Activated CD4-positive, CD25-positive, alpha-beta regulatory T cell treated with anti-CD3 and anti-CD28 coated beads, Interleukin-2, amount 50 U/mL, for 24 hours (primary cell): ENCODE results near the gene AIP.
"Not testable (repeated sequence)": the region's sequence is repeated elsewhere in the genome, so short reads cannot be mapped to it uniquely, and the experiment has no call there.

ENCODE experiments used
- ATAC-seq, 2 donors: fragments of 150-1000 bp; cut with Tn5 transposase; one replicate each; pipeline ENCODE4 v1.10.0; 2021; ENCODE audit warnings: mild to moderate bottlenecking in 1 of 2, moderate library complexity in 1 of 2

AIP gene

DNA sequence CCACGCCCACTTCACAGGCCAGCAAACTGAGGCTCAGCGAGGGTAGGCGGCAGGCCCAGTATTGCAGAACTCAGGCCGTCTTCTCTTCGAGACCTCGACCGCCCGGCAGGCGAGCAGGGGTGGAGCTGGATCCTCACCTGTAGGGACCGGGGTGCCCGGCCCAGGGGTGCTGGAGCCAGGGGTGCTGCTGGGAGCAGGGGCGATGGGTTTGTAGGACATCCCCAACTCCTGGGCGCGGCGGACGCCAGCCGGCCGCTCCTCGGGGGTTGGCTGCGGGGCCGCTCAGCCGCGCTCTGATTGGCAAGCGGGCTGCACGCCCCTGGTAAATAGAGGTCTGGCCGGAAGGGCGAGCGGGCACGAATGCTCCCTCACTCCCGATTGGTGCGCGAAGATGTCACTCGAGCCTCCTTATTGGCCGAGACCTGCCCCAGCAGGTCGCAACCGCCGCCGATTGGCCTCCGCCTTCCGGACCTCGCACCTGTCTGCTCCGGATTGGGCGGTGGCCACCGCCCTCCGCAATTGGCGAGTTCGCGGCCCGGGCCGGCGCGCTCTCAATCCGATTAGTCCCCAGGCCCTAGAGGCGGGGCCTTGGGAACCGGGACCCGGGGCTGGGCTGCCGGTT, 25.1 kb downstream of the AIP start, which contains the start of gene CDK2AP2:
Gene CDK2AP2 (minus strand): TSS at position 299 of the 622 bp plus-strand sequence. CDS start 80 bp downstream, at position 219.
- peak; percentile 78 for ATAC-seq

DNA sequence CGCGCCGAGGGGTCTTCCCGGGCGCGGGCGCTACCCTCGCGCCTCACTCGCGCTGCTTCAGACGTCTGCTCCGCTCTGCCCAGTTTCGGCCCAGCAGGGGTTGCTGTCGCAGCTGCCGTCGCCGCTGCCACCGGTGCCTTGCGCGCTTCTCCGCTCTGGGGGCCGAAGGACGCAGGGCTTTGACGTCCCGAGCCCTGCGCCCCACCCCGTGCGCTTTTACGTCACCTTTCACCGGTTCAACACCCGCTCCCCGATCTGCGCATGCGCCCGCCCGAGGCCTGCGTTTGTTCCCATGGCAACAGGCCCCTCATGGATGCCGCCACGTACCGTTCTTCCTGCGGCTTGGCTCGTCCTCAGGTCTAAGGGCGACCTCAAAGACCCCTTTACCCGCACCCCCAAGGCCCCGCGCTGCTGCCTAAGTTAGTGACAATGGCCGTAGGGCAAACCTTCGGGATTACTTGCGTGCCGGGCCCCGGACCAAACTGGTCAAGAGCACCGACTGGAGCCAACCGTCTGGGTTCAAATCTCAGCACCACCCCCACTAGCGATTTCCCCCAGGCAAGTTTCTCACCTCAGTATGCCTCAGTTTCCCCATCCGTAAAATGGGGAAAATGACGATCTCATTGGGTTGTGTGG, 25.8 kb downstream of the AIP start:
- peak; percentile 32 to 42 for ATAC-seq

DNA sequence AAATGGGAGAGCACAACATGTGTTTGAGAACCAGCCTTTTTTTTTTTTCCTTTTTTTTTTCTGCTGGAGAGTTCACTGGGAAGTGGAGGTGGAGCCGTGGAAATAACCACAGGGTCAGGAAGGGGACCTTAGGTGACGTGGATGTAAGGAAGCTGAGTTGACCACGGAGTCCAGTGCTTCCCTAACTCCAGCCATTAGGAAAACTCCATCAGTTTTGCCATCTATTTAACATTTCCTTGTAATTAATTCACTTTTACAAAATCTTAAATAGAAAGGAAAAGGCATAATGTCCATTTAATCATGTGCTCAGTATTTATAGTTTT, 27.2 kb downstream of the AIP start:
- ATAC-seq: no peak

DNA sequence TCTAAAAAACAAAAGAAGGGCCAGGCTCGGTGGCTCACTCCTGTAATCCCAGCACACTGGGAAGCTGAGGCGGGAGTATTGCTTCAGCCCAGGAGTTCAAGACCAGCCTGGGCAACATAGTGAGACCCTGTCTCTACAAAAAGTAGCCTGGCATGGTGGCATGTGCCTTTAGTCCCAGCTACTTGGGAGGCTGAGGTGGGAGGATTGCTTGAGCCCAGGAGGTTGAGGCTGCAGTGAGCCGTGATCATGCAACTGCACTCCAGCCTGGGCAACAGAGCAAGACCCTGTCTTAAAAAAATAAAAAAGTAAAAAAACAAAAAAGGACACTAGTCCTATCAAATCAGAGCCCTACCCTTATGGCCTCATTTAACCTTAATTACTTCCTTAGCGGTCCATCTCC, 28.7 kb downstream of the AIP start:
- not testable (repeated sequence) for ATAC-seq

DNA sequence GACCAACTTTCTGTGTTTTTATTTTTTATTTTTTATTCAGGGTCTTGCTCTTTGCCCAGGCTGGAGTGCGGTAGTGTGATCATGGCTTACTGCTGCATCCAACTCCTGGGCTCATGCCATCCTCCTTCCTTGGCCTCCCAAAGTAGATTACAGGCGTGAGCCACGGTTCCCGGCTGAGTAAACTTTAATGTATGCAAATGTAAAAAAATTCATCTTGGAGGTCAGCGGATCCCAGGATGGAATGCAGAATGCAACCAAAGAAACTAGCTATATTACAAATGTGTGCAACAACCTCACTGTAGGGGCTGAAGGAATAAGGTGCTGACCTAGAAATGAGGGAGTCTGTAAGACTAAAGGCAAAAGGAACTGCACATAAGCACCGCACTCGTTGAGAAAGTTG, 31.3 kb downstream of the AIP start:
- ATAC-seq: no peak

DNA sequence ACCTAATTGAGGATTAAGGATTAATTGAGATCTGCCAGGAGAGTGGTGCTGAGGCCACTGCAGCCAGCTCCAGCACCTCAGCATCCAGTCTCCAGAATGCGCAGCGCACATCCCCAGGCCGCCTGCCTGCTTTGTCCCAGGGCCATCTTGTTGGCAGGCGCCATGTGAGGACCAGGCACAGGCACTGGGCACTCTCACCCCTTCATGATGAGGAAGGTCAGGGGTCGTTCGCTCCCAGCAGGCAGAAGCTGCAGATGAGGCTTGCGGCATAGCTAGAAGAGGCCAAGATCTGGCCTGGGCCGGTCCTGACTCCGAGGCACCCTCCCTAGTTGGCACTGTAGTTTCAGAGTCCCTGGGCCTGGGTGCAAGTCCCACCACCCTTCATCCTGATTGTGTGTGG, 34.0 kb downstream of the AIP start:
- ATAC-seq: no peak

DNA sequence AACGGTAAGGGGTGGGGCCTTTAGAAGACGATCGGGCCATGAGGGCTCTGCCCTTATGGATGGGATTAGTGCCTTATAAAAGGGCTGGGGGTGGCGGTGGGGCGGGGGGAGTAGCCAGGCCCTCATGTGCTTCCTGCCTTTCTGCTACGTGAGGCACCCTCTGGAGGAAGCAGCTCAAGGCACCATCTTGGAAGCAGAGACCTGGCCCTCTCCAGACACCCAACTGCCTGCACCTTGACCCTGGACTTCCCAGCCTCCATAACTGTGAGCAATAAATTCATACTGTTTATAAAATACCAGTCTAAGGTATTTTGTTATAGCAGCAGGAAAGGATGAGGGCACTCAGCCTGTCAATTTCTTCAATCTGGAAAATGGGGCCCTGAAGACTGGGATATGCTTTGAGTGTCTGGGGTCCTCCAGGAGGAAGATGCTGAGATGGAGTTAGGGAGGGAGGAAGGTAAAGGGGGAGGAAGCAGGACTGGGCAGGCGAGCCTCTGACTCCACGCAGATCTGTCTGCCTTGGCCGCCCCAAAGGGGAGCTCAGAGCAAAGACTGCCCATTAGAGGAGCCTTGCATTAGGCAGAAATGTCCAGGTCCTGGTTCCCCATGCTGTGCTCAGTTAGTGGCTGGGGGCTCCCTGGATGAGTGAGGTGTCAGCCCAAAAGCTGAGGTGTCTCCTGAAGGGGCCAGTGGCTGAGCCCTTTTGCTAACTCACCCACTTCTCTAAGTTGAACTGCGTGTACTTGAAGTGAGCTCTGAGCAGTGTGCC, 35.1 kb downstream of the AIP start:
- no peak for ATAC-seq

DNA sequence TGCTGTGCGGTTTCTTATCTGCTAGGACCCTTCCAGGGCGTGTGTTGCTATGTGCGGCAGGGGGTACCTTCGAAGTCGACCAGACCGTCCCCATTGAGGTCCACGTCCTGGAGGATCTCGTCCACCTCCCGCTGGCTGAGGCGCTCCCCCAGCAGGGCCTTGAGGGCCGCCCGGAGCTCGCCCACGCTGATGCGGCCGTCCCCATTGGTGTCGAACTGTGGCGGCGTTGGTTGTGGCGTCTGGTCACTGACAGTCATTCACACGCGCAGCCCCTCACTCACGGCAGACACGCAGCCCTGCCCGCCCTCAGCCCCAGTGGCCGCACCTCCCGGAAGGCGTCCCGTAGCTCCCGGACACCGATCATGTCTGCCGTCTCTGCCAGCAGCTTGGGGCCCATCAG, 36.9 kb downstream of the AIP start:
- ATAC-seq: no peak

DNA sequence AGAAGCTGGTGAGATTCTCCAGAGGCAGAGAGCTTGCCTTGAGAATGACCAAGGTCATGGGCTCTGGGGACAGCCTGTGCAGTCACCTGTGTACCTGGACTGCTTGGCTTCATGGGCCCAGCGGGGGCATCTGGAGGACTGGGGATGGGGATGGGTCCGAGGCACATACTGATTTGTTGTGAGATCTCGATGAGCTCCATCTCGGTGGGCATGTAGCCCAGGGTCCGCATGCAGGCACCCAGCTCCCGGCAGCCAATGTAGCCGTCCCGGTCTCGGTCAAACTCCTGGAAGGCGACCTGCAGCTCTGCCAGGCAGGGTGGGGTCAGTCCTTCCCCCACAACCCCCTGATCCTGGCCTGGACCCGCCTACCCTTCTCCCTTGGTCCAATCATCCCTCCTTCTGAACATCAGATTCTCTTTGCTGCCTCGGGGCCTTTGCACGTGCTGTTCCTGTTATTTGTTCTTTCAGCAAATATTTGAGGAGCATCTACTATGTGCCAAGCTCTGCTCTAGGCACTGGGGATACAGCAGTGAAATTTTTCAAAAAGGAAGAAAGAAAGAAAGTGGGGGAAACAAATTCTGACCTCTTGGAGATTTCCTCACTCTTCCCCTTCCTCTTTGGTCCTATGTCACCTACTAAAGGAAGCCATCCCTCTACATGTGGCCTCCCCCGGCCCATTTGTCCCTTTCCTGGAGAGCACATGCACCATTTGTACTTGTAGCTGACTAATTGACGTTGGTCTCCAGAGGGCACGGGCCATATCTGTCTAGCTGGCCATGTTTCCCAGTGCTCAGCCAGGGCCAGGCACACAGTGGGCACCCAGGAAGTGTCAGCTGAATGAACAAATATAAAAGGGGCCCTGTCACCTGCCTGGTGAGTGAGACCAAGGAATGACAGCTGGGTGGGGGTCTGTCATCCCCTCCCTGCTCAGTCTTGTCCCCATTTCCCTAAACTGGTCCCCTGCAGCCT, 38.3 kb downstream of the AIP start:
- ATAC-seq: no peak

DNA sequence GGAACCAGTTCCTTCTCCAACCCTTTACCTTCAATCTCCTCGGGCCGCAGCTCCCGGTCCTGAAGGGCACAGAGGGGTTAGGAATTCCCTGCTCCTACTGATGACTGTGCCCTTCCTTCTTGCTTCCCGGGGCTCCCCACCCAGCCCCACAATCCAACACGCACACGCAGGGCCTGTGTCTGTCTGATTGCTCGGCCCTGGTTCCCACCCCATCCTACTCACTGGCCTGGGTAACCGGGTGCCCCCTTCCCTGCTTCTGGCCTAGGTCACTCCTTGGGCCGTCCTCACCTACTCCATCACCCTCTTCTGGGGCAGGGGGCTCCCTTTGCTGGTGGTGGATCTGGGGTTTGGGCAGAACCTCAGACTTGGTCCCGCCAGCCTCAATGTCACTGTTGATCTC, 39.1 kb downstream of the AIP start:
- ATAC-seq: no peak

DNA sequence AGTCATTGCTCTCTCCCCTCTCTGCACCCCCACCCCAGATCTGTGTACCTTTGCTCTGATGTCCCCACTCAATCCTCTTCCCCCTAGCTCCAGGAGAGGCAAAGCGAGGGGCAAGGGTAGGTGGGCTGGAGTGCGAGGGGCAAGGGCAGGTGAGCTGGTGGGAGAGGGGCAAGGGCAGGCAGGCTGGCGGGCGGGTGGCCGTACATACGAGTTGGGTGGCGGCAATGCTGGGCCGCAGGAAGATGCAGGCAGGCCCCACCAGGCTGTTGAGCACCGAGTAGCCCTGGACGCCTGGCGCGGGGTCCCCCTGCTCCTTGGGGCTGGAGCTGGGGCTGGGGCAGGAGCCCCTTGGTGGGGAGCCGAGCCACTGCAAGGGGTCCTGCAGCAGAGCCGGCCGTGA, 39.5 kb downstream of the AIP start:
- no peak for ATAC-seq

DNA sequence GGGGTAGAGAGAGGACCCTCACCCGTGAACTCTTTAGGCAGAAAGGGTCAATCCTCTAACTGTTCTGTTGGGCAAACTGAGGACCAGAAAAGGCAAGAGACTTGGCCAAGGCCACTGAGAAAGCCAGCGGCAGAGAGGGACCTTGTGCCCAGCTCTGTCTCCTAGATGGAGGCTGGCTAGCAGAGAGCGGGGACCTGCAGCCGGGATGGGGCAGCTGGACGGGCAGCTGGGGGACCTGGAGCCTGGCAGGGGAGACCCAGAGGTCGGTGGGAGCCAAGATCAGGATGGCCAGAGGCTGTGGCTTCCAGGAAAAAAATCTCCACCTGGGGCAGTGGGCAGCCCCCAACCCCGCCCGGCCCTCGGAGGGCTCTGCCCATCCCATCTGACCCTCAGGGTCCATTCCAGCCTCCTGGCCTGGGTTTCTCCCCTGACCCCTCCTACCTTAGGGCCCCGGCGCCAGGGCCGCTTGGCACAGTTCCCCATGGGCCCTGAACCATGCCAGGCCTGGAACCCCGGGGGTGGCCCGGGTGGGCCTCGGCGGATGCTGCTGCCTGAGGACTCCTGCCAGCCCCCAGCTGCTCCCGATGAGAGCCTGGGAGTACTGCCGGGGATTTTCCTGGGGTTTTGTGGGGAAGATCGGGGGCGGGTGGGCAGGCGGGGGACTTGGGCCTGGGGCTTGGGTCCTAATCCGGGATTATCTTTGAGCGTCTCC, 40.2 kb downstream of the AIP start, which contains the start of gene CABP2:
Gene CABP2 (minus strand): TSS at position 603 of the 712 bp plus-strand sequence. CDS start 120 bp downstream, at position 483.
- ATAC-seq: no peak

DNA sequence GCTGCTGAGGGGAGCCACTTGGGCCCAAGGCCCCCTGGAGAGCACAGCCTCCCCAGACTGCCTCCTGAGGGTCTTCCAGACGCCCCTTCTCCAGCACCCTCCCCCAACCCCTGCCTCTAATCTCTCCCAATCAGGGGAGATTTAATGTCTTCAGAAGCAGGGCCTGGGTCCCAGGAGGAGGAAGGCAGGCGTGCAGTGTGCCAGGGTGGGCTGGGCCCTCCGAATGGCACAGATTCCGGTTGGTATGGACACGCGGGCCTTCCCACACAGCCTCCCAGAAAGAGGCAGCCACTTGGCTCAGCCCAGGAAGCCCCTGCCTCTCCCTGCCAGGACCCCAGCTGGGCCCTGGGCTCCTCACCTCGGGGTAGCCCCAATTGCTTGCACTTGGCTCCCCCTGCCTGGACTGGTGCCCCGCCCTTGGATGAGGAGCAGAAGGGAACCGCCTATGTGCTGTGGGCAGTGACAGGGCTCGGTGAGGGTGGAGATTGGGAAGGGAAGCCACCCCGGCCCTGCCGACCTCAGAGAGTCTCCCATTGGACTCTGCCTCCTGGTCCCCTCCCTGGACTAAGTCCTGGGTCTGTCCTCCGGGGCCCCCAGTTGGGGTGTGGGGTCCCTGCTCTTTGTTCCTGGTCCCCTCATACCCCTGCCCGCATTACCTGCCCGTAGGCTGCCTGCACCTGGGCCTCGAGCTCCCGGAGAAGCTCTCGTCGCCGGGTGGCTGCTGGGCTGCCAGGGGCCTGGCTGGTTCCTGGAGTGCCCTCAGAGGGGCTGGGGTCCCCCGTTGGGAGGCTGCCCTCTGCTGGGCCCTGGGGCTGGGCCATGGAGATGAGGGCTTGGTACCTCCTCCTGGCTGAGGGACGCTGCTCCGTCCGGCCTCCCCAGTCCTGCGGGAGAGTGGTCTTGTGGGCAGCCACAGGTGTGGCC, 41.0 kb downstream of the AIP start:
- no peak for ATAC-seq

DNA sequence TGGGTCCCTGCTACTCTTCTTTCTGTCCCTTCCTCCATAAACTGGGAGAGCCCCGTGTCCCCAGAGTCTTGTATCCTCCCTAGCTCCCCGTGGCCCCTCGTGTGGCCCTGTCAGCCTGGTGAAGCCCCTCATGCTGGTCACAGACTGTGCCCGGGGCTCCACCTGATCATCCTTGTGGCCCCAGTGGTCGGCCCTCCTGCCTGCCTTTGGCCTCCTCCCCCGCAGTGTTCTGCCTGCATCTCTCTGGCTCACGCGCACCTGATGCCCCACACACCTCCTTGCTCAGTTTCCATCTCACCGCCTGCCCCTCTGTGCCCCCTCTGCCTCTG, 41.6 kb downstream of the AIP start:
- no peak for ATAC-seq

DNA sequence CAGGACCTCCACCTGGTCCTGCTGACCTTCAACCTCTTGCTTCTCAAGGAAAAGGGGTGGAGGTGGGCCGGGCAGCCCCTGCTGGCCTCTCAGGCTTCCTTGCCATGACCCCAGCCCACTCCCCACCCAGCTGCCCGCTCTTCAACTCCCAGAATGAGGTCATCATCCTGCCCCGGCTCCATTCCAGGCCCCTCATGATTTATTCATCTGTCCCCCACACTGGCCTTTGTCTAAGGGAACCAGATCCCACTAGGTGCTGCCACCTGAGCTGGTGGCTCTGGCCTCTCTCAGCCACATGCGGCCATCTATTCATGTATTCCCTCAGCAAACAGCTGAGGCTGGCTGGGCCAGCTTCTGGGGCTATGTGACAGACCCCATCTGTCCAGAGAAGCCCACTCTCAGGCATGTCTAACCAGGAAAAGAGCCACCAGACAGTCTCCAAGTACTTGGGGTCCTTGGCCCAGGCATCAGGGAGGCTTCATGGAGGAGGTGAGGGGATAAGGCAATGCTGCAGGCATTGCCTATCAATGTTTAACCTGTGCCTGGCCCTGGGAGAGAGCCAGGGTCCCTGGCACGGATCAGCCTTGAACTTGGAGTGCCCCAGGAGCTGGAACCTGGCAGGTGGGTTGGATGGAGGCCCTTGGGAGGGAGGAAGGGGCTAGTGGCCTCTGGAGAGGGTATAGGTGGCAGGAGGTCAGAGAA, 42.6 kb downstream of the AIP start:
- ATAC-seq: no peak

DNA sequence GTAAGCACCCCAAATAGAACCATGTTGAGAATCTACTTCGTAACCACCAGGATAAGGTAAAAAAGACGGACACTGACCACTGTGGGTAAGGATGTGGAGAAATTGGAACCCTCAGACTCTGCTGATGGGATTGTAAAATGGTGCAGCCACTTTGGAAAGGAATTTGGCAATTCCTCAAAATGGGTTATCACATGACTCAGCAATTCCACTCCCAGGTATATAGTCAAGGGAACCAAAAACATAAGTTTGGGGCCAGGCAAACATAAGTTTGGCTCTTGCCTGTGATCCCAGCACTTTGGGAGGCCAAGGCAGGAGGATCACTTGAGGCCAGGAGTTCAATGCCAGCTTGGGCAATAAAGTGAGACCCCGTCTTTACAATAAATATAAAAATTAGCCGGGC, 45.5 kb downstream of the AIP start:
- ATAC-seq: no peak

DNA sequence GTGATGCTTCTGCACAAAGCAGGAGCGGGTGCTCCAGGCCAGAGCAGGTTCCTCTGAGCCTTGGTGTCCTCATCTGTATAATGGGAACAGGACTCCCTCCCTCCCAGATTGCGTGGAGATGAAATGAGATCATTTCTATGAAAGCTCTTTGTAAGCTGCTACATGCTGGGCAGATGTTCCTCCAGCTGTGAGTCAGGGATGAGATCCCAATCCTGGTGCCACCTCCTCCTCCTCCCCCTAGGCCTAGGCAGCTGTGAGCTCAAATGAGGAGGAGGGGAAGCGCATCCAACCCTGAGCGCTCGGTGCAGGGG, 47.4 kb downstream of the AIP start:
- ATAC-seq: no peak

DNA sequence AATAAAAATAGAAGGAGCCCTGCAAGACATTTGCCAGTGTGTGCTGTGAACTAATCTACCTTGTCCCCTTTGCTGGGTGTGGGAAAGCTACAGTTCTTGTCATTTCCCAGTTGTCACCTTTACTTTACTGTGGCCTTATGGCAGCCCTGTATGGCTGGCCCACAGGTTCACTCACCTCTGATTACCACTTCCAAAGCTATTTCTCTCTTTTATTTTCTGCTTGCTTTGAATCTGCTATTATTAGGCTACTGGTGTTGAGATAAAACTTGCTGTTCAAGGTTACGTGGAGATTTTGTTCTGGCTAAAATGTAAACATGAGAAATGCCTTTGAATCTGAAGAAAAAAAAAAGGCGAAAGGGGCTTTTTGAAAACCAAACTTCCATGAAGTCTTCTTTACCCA, 50.1 kb downstream of the AIP start:
- no peak for ATAC-seq

DNA sequence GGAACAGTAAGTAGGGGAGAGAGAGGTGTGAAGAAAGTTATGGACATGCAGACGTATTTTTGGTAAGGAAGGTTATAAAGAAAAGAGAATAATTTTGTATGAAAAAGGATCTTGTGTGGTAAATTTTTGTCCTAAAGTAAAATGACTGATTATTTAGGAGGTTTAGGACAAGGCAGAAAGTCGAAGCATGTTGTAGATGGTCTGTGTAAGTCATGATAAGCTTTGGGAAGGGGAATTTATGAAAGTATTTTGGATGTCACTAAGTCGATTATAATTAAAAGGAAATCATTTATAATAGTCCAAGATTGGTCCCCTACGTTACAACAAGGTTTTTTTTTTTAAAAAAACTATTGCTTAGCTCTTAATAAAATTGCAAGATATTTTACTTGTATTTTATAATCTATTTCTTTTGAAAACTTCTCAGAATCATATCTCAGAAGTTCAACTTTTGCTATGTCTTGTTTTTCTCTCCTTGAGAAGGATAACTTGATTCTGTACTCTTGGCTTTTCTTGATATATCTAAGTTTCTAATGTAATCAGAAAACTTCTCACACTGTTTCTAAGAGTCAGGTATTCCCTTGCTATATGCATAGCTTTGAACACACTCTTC, 51.3 kb downstream of the AIP start:
- ATAC-seq: no peak

DNA sequence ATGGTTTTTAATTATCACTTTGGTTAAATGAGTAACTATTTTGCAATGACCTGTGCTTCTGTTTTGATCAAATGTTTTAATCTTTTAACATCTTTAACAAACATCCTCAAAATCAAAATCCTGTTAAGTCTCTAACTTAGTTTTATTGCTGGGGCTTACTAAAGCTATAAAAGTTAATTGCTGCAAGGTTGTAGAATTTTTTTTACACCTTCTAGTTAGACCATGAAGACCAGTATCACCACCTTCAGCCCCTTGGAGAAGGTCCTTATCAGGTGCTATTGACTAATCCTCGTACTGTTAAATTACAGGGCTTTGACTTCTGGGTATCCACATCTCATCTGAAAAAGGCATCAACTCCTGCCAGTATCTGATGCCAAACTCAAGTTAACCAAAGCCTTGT, 52.7 kb downstream of the AIP start:
- no peak for ATAC-seq
